GM23338 (cell line): Measurements from ENCODE around the gene LMBR1. TPM values are rescaled to one million over a fixed set of nuclear protein-coding genes. Genes with fewer than 3 reads are reported as not detected.
A peak's percentile ranks its signal among the peaks of the same experiment; 100 is the strongest.

Experiments used
- ATAC-seq: fragments of 200-7000 bp; cut with Tn5 transposase; 3 replicates; pipeline ENCODE4 v1.9.1; 2020
- DNase-seq: peaks from one replicate; pipeline ENCODE4 v3.0.0-alpha.2; 2015; ENCODE audit warnings: low spot score
- H2AFZ ChIP-seq: fragments of 200-600 bp; sonication (generic); 2 replicates; pipeline ENCODE4 v1.8.0; 2016; ENCODE audit warnings: antibody characterized with exemption, mild to moderate bottlenecking, moderate library complexity
- H3F3A ChIP-seq: fragments of 200-600 bp; sonication (generic); replicated peaks from 2 replicates; pipeline ENCODE4 v1.8.0; 2017; ENCODE audit warnings: antibody characterized with exemption, mixed run types, low read depth
- H3K27ac ChIP-seq: fragments of 200-600 bp; sonication (generic); 2 replicates; pipeline ENCODE4 v1.6.1; 2016; ENCODE audit warnings: low read depth
- H3K27me3 ChIP-seq: fragments of 200-600 bp; sonication (generic); 2 replicates; pipeline ENCODE4 v1.8.0; 2016; ENCODE audit warnings: mild to moderate bottlenecking, mixed run types, moderate library complexity; ENCODE audit not compliant: insufficient read depth
- H3K36me3 ChIP-seq: fragments of 200-600 bp; sonication (generic); 2 replicates; pipeline ENCODE4 v1.8.0; 2016; ENCODE audit warnings: mild to moderate bottlenecking; ENCODE audit not compliant: insufficient read depth
- H3K4me1 ChIP-seq: fragments of 200-600 bp; sonication (generic); 2 replicates; pipeline ENCODE4 v1.8.0; 2016; ENCODE audit warnings: mild to moderate bottlenecking, moderate library complexity; ENCODE audit not compliant: insufficient read depth
- H3K4me2 ChIP-seq: fragments of 200-600 bp; sonication (generic); 2 replicates; pipeline ENCODE4 v1.7.1; 2017; ENCODE audit warnings: mixed run types
- H3K4me3 ChIP-seq: fragments of 200-600 bp; sonication (generic); 2 replicates; pipeline ENCODE4 v1.6.1; 2016; ENCODE audit warnings: mixed run types
- H3K79me2 ChIP-seq: fragments of 200-600 bp; sonication (generic); replicated peaks from 2 replicates; pipeline ENCODE4 v1.8.0; 2017; ENCODE audit warnings: mild to moderate bottlenecking; ENCODE audit not compliant: insufficient read depth
- H3K9me2 ChIP-seq: fragments of 200-600 bp; sonication (generic); 2 replicates; pipeline ENCODE4 v1.8.0; 2017; ENCODE audit not compliant: insufficient read depth
- H4K20me1 ChIP-seq: fragments of 200-600 bp; sonication (generic); replicated peaks from 2 replicates; pipeline ENCODE4 v1.8.0; 2017; ENCODE audit warnings: mild to moderate bottlenecking; ENCODE audit not compliant: insufficient read depth
- H3K27ac Mint-ChIP-seq: 2 replicates; pipeline ENCODE4 v1.8.0; 2020; ENCODE audit warnings: inconsistent platforms, mild to moderate bottlenecking, moderate library complexity, mixed read lengths
- H3K27me3 Mint-ChIP-seq: 3 replicates; pipeline ENCODE4 v1.8.0; 2022; ENCODE audit warnings: low read depth, mild to moderate bottlenecking, moderate library complexity, mixed read lengths, inconsistent platforms; ENCODE audit not compliant: insufficient read depth, poor library complexity
- H3K36me3 Mint-ChIP-seq: 3 replicates; pipeline ENCODE4 v1.8.0; 2021; ENCODE audit warnings: low read depth, mild to moderate bottlenecking, inconsistent platforms, moderate library complexity, mixed read lengths
- H3K4me1 Mint-ChIP-seq: 3 replicates; pipeline ENCODE4 v1.8.0; 2020; ENCODE audit warnings: mild to moderate bottlenecking, inconsistent platforms, mixed read lengths
- H3K4me3 Mint-ChIP-seq: 3 replicates; pipeline ENCODE4 v1.8.0; 2021; ENCODE audit warnings: moderate library complexity, mild to moderate bottlenecking, inconsistent platforms, mixed read lengths
- H3K9me3 Mint-ChIP-seq: 3 replicates; pipeline ENCODE4 v1.8.0; 2020; ENCODE audit warnings: moderate library complexity, mild to moderate bottlenecking, inconsistent platforms, mixed read lengths
- CREB1 ChIP-seq: fragments of 250-450 bp; sonication (Bioruptor Pico); IDR thresholded peaks from 2 replicates; pipeline ENCODE4 v1.5.0; 2020; ENCODE audit warnings: low read depth, mild to moderate bottlenecking, moderate library complexity
- CTCF ChIP-seq, 2 experiments: fragments of 200-600 bp in 1 of 2; sonication (generic) in 1 of 2; conservative IDR thresholded peaks; 2 replicates each; pipeline versions ENCODE4 v1.5.1 to v1.6.1; 2016 to 2017; ENCODE audit warnings: antibody characterized with exemption in 2 of 2, low read depth in 2 of 2, mild to moderate bottlenecking in 2 of 2, moderate library complexity in 1 of 2
- ETS1 ChIP-seq: IDR thresholded peaks from 2 replicates; pipeline ENCODE4 v1.6.1; 2016; ENCODE audit warnings: antibody characterized with exemption
- EZH2 ChIP-seq: fragments of 200-600 bp; sonication (generic); IDR thresholded peaks from one replicate; pipeline ENCODE4 v1.8.0; 2017; ENCODE audit warnings: antibody characterized with exemption, mild to moderate bottlenecking, low read depth; ENCODE audit not compliant: unreplicated experiment
- EZH2phosphoT487 ChIP-seq: fragments of 200-600 bp; sonication (generic); IDR thresholded peaks from one replicate; pipeline ENCODE4 v1.8.1; 2018; ENCODE audit warnings: antibody characterized with exemption; ENCODE audit not compliant: unreplicated experiment
- JUNB ChIP-seq: IDR thresholded peaks from one replicate; pipeline ENCODE4 v1.6.1; 2016; ENCODE audit warnings: antibody characterized with exemption; ENCODE audit not compliant: unreplicated experiment
- NANOG ChIP-seq: IDR thresholded peaks from 2 replicates; pipeline ENCODE4 v1.6.1; 2016; ENCODE audit warnings: antibody characterized with exemption, borderline replicate concordance
- POLR2AphosphoS5 ChIP-seq: IDR thresholded peaks from 2 replicates; pipeline ENCODE4 v1.6.1; 2016; ENCODE audit warnings: antibody characterized with exemption, low read depth
- REST ChIP-seq: IDR thresholded peaks from one replicate; pipeline ENCODE4 v1.6.1; 2018; ENCODE audit warnings: antibody characterized with exemption; ENCODE audit not compliant: unreplicated experiment
- STAT1 ChIP-seq: IDR thresholded peaks from one replicate; pipeline ENCODE4 v1.6.1; 2016; ENCODE audit warnings: antibody characterized with exemption; ENCODE audit not compliant: unreplicated experiment
- ZNF114 ChIP-seq: fragments of 250-450 bp; sonication (Bioruptor Pico); IDR thresholded peaks from 2 replicates; pipeline ENCODE4 v1.5.0; 2020; ENCODE audit warnings: mild to moderate bottlenecking, moderate library complexity
- ZNF331 ChIP-seq: fragments of 250-450 bp; sonication (Bioruptor Pico); IDR thresholded peaks from 2 replicates; pipeline ENCODE4 v1.5.0; 2020; ENCODE audit warnings: low read depth, mild to moderate bottlenecking, moderate library complexity
- ZNF462 ChIP-seq: fragments of 250-450 bp; sonication (Bioruptor Pico); IDR thresholded peaks from 2 replicates; pipeline ENCODE4 v1.5.0; 2020; ENCODE audit warnings: mild to moderate bottlenecking, moderate library complexity
- polyA plus RNA-seq: library from polyadenylated mRNA; unstranded; fragments of >200 nt; fragmentation: Nextera tagmentation; extraction: Ambion mirVana; gene quantifications from 2 replicates; pipeline ENCODE4 v1.2.1, GENCODE V29; 2016
- total RNA-seq: library from RNA; depleted of rRNA; stranded (reverse); fragments of >200 nt; shearing (Covaris generic); gene quantifications from 2 replicates; pipeline ENCODE4 v1.2.3, GENCODE V29; 2014

LMBR1 gene
- total and polyA plus RNA-seq, 2 experiments from 2014 or later: 21.8 to 90.1 TPM

GRCh38 chr7:156897673-156898072, 4.7 kb upstream of the LMBR1 start:
- peak; percentile 24 for DNase-seq
- ATAC-seq: no peak
- no peaks in the 10 kb centered on the region for H3F3A ChIP-seq

More at GRCh38 chr7:156897673-156898072, 4.7 kb upstream of the LMBR1 start:
- Histone ChIP-seq H3K79me2 (no peaks in the 10 kb centered on the region), H3K27me3 (no peaks in the 10 kb centered on the region), H3K36me3 (no peaks in the 10 kb centered on the region), H3K4me2 (no peak overlapping the region), H3K4me1 (no peaks in the 10 kb centered on the region), H4K20me1 (no peaks in the 10 kb centered on the region), H3K9me2 (no peaks in the 10 kb centered on the region), H2AFZ (no peak overlapping the region), H3K4me3 (no peak overlapping the region), H3K27ac (no peak overlapping the region)
- Mint-ChIP-seq H3K27me3 (peaks cover 3% of the 10 kb centered on the region), H3K36me3 (no peaks in the 10 kb centered on the region), H3K4me1 (peaks cover 6% of the 10 kb centered on the region; the same call in 1 of the 3 replicates), H3K4me3 (no peak overlapping the region), H3K9me3 (no peaks in the 10 kb centered on the region), H3K27ac (no peak overlapping the region)
- TF ChIP-seq EZH2phosphoT487 (no peak), POLR2AphosphoS5 (no peak), EZH2 (no peak), ZNF114 (CRISPR knock-in tag) (no peak), ZNF331 (CRISPR knock-in tag) (no peak), STAT1 (no peak), REST (no peak), ETS1 (no peak), CREB1 (CRISPR knock-in tag) (no peak), NANOG (no peak), JUNB (no peak), ZNF462 (CRISPR knock-in tag) (no peak), CTCF (conservative IDR thresholded peaks at IDR 0.05; ENCODE audit: low read depth in 2 of 2) (no peak)
